Measurements from ENCODE around the gene YWHAG. TPM values are rescaled to one million over a fixed set of nuclear protein-coding genes. Genes with fewer than 3 reads are reported as not detected.
"Not testable (repeated sequence)": the region's sequence is repeated elsewhere in the genome, so short reads cannot be mapped to it uniquely, and the experiment has no call there.

The YWHAG gene
- total RNA-seq, 2 donors from 2014 or later = 104 to 121 TPM

- Histone ChIP-seq H3K27me3 (no peaks in the 10 kb centered on the region), H3K4me1 (no peaks in the 10 kb centered on the region), H3K9ac (ENCODE audit: low read depth in 2 of 2, low read length in 2 of 2) (peak overlapping the region; percentile 67 to 79), H3K9me3 (no peaks in the 10 kb centered on the region), H3K4me3 (peak overlapping the region; percentile 66), H3K27ac (peak overlapping the region; percentile 77), H3K36me3 (no peaks in the 10 kb centered on the region)
- peak; percentile 96 for DNase-seq
- intact Hi-C loops (cut with DNase I) = no loop called here
- no peak for TF ChIP-seq CTCF (IDR thresholded peaks at IDR 0.05)
Measured at GRCh38 chr7:76393116-76394031, 34.6 kb upstream of the YWHAG start.

GRCh38 chr7:76392531-76393115 is 33.8 kb upstream of the YWHAG start:
- Histone ChIP-seq H3K4me1 (no peaks in the 10 kb centered on the region), H3K27me3 (no peaks in the 10 kb centered on the region), H3K4me3 (no peak overlapping the region), H3K36me3 (no peaks in the 10 kb centered on the region), H3K27ac (peak overlapping the region; percentile 77), H3K9ac (ENCODE audit: low read depth in 2 of 2, low read length in 2 of 2) (peak overlapping the region in 1 of 2 donors; percentile 73), H3K9me3 (no peaks in the 10 kb centered on the region)
- TF ChIP-seq CTCF (IDR thresholded peaks at IDR 0.05) = no peak
- intact Hi-C loops (cut with DNase I) = no loop called here
- DNase-seq = no peak

- no peaks in the 10 kb centered on the region for H3K9me3 ChIP-seq
- no peak overlapping the region for H3K4me3 ChIP-seq
- H3K27ac ChIP-seq = no peak overlapping the region
- intact Hi-C loops (cut with DNase I) = no loop called here
- no peak for DNase-seq
- H3K9ac ChIP-seq (ENCODE audit: low read depth in 2 of 2, low read length in 2 of 2) = no peak overlapping the region
- H3K27me3 ChIP-seq = no peaks in the 10 kb centered on the region
- H3K4me1 ChIP-seq = no peaks in the 10 kb centered on the region
- TF ChIP-seq CTCF (IDR thresholded peaks at IDR 0.05) = no peak
- no peaks in the 10 kb centered on the region for H3K36me3 ChIP-seq
Measured at GRCh38 chr7:76390092-76390491, 31.3 kb upstream of the YWHAG start.

GRCh38 chr7:76387789-76388188 is 29.0 kb upstream of the YWHAG start:
- DNase-seq; H3K36me3 ChIP-seq; H3K4me1 ChIP-seq; H3K9me3 ChIP-seq; intact Hi-C loops (cut with DNase I); H3K4me3 ChIP-seq; H3K9ac ChIP-seq (ENCODE audit: low read depth in 2 of 2, low read length in 2 of 2); H3K27me3 ChIP-seq; H3K27ac ChIP-seq: not testable (repeated sequence)

GRCh38 chr7:76386691-76387260 is 28.0 kb upstream of the YWHAG start:
- no peak for DNase-seq
- Histone ChIP-seq H3K36me3 (no peaks in the 10 kb centered on the region), H3K9ac (ENCODE audit: low read depth in 2 of 2, low read length in 2 of 2) (no peak overlapping the region), H3K9me3 (no peaks in the 10 kb centered on the region), H3K27ac (no peak overlapping the region), H3K4me1 (no peaks in the 10 kb centered on the region), H3K27me3 (no peaks in the 10 kb centered on the region), H3K4me3 (no peak overlapping the region)
- no peak for TF ChIP-seq CTCF (IDR thresholded peaks at IDR 0.05)
- intact Hi-C loops (cut with DNase I) = no loop called here

Data from colonic mucosa (tissue), 4 donors.